HUDEP-2 (cell line): ENCODE data around the gene ALK.
"Not testable (repeated sequence)": the region's sequence is repeated elsewhere in the genome, so short reads cannot be mapped to it uniquely, and the experiment has no call there.

Experiments used
- DNase-seq, 76 experiments: peaks; one replicate each; lab custom pipeline; 2025; ENCODE audit not compliant: unreplicated experiment in 76 of 76; lab: John Stamatoyannopoulos, UW

The ALK gene

GRCh38 chr2:29844713-29845326, 76.6 kb downstream of the ALK start:
- no peak for DNase-seq

- peak in 8 of 76 experiments; percentile 0 to 19 (median 3) for DNase-seq
These were observed 79.9 kb downstream of the ALK start for GRCh38 chr2:29841386-29842004.

- no peak for DNase-seq
These were observed 82.1 kb downstream of the ALK start for GRCh38 chr2:29839306-29839705.

- DNase-seq, result no peak
These were observed 83.5 kb downstream of the ALK start for GRCh38 chr2:29837925-29838324.

GRCh38 chr2:29834624-29835023, 86.8 kb downstream of the ALK start:
- DNase-seq, result no peak

- no peak for DNase-seq
These were observed 87.3 kb downstream of the ALK start for GRCh38 chr2:29834036-29834540.

GRCh38 chr2:29831560-29831959, 89.8 kb downstream of the ALK start:
- no peak for DNase-seq

- no peak for DNase-seq
These were observed 91.5 kb downstream of the ALK start for GRCh38 chr2:29829841-29830240.

GRCh38 chr2:29824145-29824544, 97.2 kb downstream of the ALK start:
- DNase-seq, result not testable (repeated sequence)

GRCh38 chr2:29821591-29821990, 99.8 kb downstream of the ALK start:
- DNase-seq, result no peak

GRCh38 chr2:29819570-29819969, 101.8 kb downstream of the ALK start:
- no peak for DNase-seq

- DNase-seq, result no peak
These were observed 103.3 kb downstream of the ALK start for GRCh38 chr2:29817801-29818680.

- DNase-seq, result no peak
These were observed 104.1 kb downstream of the ALK start for GRCh38 chr2:29817299-29817698.

- no peak for DNase-seq
These were observed 104.7 kb downstream of the ALK start for GRCh38 chr2:29816651-29817050.

- DNase-seq, result no peak
These were observed 110.0 kb downstream of the ALK start for GRCh38 chr2:29811378-29811777.

- DNase-seq, result no peak
These were observed 110.4 kb downstream of the ALK start for GRCh38 chr2:29810956-29811355.

- no peak for DNase-seq
These were observed 113.1 kb downstream of the ALK start for GRCh38 chr2:29808321-29808720.

- no peak for DNase-seq
These were observed 114.3 kb downstream of the ALK start for GRCh38 chr2:29807082-29807481.

GRCh38 chr2:29806461-29806860, 114.9 kb downstream of the ALK start:
- DNase-seq, result no peak

- no peak for DNase-seq
These were observed 116.7 kb downstream of the ALK start for GRCh38 chr2:29804671-29805070.

- DNase-seq, result no peak
These were observed 117.8 kb downstream of the ALK start for GRCh38 chr2:29803537-29803936.

GRCh38 chr2:29802986-29803385, 118.4 kb downstream of the ALK start:
- DNase-seq, result no peak
